Fibroblast of peridontal ligament (primary cell): ENCODE data around the gene LIN7A.

Source experiments
- DNase-seq: peaks from one replicate; pipeline ENCODE4 v3.0.0-alpha.2; 2010; ENCODE audit errors: extremely low read depth

LIN7A gene, protein sequence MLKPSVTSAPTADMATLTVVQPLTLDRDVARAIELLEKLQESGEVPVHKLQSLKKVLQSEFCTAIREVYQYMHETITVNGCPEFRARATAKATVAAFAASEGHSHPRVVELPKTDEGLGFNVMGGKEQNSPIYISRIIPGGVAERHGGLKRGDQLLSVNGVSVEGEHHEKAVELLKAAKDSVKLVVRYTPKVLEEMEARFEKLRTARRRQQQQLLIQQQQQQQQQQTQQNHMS

DNA sequence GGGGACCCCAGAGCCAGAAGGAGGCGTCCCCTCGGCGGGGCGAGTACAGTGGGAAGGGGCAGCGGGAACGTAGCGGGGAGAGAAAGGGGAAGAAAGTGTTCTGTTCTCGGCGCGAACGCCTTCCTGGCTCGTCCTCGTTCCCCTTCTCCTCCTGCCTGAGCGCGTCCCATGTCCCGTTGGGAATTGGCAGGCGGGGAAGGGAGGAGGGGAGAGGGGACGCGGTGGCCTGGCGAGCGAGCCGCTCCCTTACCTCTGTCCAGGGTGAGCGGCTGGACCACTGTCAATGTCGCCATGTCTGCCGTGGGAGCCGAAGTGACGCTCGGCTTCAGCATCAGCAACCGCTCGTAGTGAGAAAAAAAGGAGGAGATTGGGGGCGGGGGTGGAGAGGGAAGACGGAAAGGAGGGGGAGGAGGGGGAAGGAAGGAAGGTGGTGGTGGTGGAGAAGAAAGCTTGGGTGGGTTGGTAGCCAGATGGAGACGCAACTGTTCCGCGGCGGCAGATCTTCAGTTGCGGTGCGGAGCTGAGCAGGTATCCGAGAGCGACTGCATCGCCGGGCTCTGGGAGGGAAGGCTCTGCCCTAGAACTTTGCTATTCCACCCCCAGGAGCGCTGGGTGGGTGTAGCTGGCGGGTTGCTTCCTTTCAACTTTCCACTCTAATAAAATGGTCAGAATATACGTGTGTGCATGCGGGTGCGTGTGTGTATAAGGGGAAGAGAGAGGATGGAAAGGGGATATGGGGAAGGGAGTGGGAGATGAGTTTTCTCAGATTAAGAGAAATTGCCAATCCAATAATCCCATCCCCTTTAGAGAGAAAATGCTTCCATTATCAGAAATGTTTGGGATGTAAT lies at the start of gene LIN7A:
Gene LIN7A (minus strand): TSS at position 544 of the 848 bp plus-strand sequence. CDS start 212 bp downstream, at position 332.
- peak; percentile 44 for DNase-seq

DNA sequence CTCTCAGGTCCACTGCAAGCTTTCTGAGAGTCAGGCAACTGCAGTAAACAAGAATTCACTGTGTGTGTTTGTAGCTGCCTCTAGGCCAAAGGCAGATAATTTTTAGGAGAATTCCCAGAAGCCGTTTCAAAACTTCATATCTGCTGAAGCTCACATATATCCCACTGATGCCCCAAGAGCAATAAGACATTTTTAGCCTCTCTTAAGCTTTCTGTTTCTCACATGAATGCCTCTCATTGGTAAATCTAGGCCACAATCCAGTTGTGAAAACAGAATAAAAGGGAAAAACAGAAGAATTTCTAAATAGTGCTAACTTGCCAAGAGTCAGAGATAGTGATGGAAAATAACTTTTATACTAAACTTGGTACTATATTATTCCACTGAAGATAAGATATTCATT lies 48.5 kb upstream of the LIN7A start:
- no peak for DNase-seq

DNA sequence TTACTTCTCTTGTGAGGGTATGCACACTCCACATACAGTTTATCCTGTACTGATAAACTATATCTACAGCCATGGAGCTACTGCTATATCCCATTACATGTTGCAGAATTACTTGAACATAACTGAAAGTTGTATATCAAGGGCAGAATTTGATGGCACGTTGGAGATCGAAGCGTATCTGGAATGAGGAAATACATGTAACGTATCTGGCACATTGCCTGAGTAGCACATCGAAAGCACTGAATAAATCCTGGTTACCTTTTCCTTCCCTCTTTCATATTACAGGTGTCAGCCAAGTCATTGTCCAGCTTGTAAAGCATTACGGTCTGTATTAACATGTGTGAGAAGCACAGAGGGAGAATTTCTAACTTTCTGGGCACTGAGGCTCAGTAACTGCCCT lies 42.1 kb upstream of the LIN7A start:
- DNase-seq: no peak

DNA sequence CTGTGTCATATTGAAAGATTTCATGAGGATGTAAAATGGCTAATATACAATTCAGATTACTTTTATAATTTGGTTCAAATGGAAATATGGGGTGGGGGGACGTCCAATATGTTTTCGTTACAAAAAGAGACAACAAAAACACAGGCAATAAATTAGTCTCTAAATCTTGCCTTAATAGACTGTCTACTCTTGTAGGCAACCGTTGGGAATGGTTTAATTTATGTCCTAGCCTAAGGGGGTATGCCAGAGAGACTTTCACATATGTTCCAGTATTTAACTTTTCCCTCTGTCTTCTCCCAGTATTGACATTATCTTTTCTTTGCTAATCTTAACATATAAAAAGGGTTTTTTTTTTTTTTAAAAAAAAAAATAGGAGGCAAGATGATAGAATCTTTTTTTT lies 41.5 kb upstream of the LIN7A start:
- no peak for DNase-seq

DNA sequence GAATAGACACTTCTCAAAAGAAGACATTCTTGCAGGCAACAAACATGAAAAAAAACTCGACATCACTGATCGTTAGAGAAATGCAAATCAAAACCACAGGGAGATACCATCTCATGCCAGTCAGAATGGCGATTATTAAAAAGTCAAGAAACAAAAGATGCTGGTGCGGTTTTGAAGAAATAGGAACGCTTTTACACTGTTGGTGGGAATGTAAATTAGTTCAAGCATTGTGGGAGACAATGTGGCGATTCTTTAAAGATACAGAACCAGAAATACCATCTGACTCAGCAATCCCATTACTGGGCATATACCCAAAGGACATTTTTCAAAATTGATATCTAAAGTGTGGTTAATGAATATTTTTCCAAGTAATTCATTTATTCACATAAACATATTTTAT lies 39.6 kb upstream of the LIN7A start:
- DNase-seq: no peak

DNA sequence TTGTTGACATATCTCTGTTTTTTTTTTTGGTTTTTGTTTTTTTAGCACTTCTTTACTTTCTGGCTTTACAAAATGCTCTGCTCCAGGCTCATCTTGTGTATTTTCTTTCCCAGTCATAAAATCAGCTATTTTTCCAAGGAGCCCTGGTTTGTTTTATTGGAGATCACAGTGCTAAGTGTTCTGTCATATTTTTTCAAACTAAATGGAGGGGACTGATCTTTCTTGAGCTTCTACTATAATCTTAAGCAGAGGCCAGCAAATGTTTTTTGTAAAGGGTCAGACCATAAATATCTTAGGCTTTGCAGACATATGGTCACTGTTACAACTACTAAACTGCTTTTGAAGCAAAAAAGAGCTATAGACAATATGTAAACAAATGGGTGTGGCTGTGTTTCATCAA lies 30.6 kb upstream of the LIN7A start:
- no peak for DNase-seq

DNA sequence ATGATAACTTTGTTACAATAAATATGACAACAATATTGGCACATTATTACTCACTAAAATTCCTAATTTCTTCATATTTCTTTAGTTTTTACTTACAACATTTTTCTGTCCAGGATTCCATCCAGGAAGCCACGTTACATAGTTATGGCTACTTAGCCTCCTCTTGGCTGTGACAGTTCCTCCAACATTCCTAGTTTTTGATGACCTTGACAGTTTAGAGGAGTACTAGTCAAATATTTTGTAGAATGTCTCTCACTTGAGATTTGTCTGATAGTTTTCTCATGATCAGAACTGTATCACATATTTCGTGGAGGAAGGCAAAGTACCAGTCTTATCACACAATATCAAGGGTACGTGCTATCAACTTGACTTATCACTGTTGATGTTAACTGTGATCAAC lies 29.8 kb upstream of the LIN7A start:
- DNase-seq: no peak

DNA sequence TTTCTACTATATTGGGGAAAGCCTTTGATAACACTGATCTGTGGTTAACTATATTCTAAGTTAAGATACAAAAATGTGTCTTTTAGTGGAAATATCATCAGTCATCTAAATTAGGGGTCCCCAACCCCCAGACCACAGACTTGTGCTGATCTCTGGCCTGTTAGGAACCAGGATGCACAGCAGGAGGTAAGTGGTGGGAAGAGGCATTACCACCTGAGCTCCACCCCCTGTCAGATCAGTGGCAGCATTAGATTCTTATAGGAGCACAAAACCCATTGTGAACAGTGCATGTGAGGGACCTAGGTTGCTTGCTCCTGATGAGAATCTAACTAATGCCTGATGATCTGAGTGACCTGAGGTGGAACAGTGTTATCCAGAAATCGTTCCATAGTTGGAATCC lies 28.3 kb upstream of the LIN7A start:
- DNase-seq: no peak

DNA sequence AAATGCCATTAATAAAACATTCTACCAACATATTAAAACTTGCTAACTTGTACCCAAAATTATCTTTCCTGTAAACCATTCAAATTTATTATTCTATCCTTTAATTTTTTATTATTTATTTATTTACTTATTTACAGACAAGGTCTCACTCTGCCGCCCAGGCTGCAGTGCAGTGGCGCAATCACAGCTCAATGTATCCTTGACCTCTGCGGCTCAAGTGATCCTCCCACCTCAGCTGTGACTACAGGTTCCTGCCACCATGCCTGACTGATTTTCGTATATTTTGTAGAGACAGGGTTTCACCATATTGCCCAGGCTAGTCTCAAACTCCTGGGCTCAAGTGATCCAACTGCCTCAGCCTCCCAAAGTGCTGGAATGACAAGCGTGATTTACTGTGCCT lies 20.4 kb upstream of the LIN7A start:
- no peak for DNase-seq

DNA sequence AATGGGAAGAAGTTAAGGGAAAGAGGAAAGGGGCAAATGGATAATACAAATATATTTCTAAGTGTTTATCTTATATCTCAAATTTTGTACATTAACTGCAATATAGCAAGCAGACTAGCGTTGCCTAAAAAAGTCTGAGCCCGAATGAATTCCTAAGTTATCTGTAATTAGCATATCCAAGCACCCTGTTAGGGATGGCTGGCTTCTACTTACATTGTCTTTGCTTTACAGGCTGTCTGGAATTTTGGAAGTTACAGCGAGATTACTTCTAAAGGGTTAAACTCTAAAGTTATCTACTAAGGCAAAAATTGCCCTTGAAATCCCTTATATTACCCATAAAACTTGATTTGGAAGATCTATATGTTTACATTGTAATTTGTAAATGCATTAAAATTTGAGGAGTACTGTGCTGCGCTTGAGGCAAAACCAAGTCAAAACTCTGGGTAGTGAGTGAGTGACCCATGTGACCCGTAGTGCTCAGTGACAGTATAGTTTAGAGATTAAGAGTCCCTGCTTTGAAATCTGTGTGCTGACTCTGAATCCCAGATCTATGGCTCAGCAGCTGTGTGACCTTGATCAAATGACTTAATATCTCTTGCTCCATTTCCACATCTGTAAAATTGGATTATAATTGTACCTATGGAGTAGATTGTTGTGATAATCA lies 17.3 kb upstream of the LIN7A start:
- no peak for DNase-seq

DNA sequence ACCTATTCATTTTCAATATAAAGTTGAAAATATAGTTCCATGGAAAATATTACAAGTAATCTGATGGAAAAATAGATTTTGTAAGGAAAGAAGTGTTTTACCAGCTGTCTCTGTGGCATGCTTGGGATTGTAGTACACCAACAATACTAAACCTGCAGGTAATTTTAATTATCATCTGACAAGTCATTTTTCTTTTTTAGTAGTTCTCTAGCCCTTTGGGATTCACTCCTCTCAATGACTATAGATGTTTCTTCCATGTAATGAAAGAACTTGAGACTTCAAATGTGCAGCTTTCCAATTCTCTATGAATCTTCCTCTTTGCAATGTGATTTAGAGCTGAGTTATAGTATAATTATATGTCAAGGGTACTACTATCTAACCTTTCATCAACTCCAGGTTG lies 14.7 kb upstream of the LIN7A start:
- no peak for DNase-seq

DNA sequence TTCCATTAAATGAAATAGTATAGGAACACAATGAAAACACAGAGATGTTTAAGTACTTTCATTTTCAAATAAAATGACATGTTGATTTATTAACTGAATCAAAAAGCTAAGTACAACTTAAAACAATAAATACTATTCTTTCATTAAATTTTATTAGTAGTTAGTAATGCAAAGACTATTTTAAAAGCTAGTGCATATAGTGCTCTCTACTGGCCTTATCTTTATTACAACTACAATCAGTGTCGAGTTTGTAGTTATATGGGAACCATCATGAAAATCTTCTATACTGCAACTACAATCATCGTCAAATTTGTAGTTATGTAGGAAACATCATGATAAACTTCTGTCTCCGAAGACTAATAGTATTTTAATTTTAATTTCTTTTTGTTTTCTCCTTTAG lies 8.9 kb upstream of the LIN7A start:
- peak; percentile 54 for DNase-seq

DNA sequence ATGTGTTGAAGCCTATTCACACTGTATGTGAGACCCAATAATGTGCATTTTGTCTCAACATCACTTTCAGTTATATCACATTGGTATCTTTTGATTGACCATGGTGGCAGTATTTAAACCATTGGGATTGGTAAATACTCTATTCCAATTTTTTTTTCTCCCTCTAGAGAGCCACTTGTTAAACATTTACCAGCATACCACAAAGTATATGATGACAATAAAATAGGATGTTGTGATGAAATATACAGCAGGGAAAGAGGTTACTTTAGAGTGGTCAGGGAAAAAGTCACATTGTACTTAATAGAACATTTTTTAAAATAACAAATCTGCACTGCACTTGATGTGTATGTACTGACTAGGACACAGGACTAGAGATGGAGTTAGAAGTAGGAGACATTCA lies 5.6 kb upstream of the LIN7A start:
- DNase-seq: no peak

DNA sequence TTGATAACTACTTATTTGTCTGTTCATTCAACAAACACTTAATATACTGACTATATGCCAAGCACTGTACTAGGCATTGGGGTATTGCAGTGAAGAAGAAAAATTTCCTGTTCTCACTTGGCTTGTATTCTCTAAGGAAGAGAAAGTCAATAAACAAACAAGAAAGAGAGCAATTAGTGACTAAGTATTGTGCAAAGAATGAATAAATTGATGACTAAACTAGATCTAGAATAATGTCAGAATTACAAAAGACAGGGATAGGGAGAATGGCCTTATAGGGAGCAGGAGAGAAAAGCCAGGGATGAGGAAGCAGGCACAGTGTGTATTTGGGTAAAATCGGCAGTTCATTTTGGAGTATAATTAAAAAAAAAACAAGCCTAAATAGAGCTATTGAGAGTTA lies 4.2 kb upstream of the LIN7A start:
- DNase-seq: peak; percentile 29

DNA sequence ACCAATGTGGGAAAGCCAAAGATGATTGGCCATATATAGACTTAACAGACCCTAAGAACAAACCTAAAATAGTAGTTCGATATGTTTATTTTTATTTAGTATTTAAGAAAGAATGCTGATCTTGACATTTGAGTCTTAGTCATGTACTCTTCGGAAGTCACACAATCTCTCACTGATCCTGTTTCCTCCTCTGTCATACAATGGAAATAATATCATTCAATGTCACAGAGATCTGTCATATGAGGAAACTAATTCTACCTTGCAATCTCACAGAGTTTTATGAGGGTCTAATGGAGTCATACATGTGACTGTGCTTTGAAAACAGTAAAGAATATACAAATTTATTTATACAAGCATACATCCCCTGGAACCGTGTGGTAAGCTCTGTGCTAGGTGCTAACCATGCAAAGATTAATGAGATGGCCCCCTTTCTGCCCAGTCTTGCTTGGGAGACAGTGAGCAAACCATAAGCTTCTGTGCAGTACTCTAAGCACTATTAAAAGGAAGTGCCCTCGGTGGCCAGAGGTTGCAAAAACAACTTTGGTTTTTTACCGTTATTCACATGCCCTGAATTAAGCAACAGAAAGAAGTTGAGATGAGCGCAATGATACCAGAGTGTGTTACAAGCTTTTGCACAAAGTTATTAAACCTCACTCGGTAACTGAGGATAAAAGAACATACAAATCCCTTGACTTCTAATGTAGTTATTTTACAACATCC lies 1.7 kb upstream of the LIN7A start:
- DNase-seq: no peak

DNA sequence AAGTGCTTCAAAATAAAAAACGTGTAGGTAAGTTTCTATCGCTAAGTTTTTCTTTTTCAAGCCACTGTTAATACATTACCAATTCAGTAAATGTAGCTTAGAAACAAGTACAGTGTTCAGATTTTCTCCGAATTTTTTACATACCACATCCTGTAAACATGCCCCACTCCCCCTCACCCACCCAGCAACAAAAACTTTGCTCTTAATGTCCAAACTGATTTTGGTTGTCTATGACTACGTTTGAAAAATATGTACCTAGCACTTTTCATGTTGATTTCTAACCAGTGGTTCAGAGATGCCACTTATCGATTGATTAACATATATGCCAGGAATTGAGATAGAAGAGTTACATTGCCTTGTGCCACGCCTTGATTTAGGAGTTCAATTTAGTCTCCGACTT lies 663 bp upstream of the LIN7A start:
- DNase-seq: no peak

DNA sequence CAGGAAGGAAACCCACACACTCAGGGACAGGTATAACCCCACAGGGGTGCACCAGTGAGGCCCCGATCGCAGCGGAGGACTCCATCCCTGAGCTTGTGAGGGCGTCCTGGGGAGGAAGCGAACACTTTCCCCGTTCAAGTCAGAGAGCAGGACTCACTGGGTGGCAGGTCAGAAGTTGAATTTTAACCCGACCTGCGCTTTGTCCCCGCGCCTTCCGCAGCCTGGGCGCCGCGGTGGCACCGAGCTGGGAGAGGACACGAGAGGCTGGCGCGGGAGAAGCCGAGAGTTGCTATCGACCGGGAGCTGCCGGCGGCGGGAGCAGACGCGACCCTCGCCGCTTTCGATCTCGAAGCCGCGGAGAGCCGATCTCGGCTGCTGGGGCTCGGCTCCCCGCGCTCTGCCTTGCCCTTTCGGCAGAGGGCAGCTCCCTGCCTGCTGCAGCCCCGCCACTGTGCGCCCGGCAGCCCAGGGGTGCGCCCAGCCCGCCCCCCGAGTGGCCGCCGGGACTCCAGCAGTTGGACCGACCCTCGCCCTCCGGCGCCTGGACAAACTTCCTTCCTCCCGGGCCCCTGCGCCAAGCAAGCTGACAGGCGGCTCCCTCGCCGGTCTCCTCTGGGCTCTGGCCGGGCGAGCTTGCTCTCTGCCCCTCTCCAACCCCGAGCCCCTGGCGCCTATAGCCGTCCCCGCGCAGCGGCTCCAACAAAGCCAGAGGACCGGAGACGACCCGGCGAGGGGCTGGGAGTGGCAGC lies 918 bp downstream of the LIN7A start:
- peak; percentile 47 for DNase-seq

DNA sequence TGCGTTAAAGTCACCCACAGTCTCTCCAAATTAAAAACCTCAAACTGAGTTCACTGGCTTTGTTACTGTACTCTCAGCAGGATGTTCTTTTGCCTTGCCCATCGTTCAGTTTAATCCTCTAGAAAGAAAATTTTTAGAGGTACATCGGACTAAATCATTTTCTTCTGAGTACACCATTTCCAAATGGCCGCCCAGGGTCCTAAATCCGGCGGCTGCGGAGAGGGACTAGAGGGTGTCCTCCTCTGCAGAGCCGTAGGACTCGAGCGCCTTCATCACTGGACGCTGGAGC lies 1.4 kb downstream of the LIN7A start:
- peak; percentile 51 for DNase-seq

DNA sequence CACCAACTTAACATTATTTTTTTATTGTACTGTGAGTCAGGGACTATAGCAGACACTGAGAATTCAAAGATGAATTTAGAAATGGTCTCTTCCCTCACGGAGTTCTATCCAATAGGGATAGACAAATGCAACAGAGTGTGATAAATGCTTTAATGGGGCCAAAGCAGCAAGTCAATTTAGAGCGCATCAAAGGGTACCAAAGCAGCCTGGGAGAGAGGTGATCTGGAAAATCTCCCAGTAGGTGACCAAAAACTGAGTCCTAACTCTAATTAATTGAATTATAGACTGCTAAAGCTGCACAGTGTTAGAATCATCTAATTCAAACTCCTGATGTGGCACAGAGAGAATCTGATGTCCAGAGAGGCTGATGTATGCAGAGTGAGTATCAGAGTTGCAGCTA lies 2.6 kb downstream of the LIN7A start:
- DNase-seq: no peak

DNA sequence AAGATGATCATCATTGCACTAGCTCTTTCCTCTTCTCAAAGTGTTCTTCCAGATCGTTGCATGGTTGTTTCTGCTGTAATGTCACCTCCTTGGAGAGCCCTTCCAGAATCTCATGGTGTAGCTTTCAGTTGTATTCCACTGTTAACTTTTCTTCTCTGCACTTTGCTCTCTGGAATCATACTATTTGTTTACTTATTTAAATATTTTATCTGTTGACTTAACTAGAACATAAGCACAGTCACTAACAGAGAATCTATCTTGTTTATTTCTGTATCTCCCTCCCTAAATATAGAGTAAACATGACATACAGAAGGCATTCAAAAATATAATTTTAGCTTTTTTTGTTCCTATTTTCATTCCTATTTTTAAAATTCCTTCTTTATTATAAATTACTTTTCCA lies 11.8 kb downstream of the LIN7A start:
- no peak for DNase-seq

DNA sequence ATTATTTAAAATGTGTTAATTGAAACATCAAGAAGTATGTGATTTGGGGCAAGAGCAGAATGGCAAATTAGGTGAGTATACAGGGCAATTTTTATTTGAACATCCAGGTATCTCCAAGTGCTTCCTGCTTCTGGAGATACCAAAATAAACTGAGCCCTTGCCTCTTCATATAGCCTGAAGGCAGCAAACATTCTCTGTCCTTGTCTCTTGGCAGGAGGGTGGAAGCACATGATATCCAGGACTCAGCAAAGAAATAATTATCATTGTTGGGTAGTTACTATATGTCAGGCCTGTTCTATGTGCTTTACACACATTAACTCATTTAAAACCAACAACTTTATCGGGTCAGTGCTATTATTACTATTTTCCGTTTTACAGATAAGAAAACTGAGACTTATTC lies 12.5 kb downstream of the LIN7A start:
- no peak for DNase-seq

DNA sequence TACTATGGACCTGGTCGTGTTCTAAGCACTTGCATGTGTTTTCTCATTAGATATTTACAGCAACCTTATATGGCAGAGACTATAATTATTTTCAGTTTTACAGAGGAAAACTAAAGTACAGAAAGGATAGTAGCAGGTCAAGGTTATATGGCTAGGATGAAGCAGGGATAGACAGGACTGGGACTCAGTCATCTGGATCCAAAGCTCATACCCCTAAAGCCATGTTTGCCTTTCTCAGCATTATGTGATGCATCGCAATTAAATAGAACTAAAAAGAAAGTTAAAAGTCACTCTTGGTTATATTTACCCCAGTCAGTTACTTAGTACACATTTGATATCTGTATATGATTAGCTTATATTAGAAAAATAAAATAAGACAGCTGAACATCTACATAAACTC lies 13.3 kb downstream of the LIN7A start:
- no peak for DNase-seq
